GM19397 (cell line): ENCODE measurements around the gene FNDC3B.

ENCODE experiments used
- ATAC-seq: cut with Tn5 transposase; IDR thresholded peaks from one replicate; pipeline ENCODE4 v1.9.1; 2021; ENCODE audit warnings: mild to moderate bottlenecking, moderate library complexity; ENCODE audit not compliant: unreplicated experiment

FNDC3B gene

DNA sequence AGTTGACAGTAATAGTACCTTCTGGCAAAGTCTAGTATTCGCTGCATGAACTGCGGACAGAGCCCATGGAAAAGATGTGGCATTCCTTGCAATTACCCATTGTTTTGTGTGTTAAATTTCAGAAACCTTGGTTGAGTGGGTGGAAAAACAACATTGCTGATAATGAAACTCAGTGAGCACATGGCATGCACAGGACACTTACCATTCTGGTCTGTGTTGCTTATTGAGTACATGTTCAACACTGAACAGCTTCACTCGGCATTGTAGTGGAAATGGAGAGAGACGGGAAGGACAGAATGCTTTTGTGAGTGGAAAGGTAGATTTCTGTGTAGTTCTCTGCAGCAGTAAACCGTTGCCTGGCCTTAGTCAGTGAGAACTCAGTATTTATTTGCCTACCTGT, 165.3 kb downstream of the FNDC3B start:
- ATAC-seq: no peak

DNA sequence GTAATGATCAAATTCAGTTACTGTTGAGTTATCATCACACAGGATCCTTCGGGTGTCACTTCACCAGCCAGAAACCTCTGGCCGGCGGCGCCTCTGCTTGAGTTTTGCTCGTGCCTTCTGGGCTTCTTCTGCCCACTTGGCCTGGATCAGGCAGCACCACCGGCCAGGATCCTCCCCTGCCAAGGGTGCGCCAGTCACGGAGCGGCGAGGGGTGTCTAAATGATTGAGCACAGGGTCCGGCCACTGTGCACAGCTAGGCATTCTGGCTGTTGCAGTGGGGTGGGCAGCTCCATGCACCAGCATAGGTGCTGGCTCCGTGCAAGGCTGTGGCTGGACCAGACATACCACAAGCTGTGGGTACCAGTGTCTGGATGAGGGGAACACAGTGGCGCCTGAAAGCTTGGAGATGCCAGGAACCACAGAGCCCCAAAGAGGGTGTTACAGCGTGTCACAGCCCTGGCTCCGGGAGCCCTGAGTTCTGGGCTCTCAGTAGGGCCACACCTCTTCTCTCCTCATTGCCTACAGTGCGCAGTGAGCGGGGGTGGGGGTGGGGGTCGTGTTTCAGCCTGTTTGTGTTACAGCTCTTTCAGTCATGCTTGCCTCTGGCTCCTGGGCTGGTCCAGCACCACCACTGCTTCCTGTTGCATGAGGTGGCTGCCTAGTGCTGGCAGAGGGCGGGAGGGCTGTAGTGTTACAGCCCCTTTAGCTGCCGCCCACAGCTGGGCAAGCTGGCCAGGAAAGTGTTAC, 169.4 kb downstream of the FNDC3B start:
- ATAC-seq: no peak

DNA sequence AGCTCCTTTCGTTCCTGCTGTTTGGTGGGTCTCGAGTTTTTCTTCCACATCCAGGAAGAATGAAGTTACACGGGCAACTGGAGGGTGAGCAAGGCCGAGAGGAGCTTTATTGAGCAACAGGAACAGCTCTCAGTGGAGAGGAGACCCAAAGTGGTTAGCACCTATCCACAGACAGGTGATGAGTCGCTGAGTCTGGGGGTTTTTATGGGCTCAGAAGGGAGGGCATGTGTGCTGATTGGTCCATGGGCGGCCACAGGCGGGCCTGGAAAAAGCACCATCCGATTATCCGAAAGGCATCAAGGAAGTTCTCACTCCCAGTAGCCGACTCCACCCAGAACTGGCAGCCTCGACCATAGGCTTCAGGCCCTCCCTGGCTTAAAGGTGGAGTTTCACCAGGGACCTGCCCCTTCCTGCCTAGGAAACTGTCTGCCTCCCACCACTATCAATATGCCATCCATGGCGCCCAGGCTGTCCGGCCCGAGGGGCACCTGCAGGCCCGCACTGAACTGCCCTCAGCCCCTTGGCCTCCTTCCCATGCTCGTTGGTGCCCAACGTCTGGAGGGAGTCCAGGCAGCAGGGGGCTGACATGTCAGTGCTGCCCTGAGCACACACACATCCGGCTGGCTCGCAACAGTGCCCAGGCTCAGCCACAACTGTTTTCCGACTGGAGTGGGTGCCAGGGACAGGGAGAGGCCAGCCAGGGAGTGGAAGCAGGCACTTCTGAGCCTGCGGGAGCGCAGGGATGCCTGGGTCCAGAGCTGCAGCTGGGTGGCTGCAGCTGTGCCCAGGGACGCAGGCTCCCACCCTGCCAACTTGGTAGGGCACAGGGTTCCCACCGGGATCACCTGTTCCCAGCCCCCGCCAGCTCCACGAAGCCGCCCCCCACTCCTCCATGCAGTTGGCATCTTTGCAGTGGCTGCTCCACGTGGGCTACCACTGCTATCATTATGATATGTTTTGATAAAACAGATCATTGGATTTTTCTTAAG, 170.2 kb downstream of the FNDC3B start:
- ATAC-seq: no peak

DNA sequence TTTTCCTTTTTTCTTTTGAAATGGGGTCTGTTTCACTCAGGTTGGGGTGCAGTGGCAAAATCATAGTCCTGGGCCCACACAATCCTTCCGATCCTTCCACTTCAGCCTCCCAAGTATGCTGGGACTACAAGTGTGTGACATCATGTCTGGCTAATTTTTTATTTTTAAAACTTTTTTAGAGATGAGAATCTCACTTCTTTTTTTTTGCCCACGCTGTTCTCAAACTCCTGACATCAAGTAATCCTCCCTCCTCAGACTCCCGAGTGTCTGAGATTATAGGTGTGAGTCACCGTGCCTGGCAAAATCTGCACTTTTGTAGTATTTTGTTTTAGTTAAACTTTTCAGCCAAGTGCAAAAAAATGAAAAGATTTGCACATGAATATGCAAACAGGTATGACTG, 171.0 kb downstream of the FNDC3B start:
- no peak for ATAC-seq

DNA sequence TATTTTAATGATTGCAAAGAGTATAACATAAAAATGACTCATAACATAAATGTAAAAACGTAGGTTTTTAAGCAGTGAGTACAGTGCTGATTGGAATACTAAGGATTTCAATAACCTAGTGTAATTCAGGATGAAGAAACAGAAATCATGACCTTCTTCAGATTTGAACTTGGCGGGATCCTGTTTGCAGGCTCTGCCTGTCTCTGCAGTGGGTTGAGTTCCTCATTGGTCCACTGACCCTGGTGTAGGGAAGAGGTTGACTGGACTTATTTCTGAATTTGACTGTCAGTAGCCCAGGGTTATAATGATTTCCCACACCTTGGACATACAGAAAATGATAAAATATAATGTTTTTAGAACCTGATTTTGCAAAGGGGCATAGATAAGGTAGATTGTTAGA, 171.7 kb downstream of the FNDC3B start:
- ATAC-seq: no peak

DNA sequence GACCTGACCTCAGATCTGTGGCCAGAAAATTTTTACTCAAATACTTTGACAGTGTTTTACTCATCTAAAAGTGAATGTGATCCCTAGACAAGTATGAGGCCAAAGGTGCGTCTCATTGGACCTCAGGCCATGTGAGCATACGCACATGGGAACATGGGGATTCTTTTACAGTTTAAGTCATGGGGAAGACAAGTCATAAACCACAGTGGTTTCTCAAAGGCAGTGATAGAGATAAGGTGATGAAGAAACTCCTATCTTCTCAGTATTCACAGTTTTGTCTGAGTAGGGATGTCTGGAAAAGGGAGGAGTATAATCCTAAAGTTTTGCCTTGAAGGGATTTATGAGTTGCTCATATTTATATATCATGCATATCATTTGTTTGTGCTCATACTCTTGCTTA, 173.8 kb downstream of the FNDC3B start:
- no peak for ATAC-seq

DNA sequence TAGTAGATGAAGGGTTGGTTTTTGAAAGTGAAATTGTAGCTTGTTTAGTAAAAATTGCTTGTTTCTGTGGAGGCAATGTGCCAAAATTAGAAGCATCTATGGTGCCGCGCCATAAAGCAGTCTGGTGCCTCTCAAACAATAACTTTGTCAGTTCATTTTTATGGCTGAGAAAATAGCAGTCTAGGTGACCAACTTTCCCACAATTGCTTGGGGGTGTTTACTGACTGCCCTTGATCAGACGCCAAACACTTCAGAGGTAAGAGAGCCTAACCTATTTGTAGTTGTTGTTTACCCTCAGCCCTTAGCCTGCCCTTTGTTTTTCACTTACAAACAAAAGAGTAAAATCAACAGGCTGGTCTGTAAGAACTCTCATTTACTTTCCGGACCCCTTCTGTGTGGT, 174.5 kb downstream of the FNDC3B start:
- no peak for ATAC-seq

DNA sequence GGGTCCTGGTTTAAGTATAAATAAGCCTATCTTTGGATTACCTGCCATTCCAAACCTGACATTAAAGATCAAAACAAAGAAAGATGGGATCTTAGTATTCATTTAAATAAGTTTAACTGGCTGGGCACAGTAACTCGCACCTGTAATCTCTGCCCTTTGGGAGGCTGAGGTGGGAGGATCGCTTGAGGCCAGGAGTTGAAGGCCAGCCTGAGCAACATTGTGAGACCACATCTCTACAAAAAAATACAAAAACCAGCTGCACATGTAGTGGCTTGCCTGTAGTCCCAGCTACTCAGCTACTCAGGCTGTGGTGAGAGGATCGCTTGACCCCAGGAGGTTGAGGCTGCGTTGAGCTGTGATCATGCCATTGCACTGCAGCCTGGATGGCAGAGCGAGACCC, 176.9 kb downstream of the FNDC3B start:
- ATAC-seq: no peak

DNA sequence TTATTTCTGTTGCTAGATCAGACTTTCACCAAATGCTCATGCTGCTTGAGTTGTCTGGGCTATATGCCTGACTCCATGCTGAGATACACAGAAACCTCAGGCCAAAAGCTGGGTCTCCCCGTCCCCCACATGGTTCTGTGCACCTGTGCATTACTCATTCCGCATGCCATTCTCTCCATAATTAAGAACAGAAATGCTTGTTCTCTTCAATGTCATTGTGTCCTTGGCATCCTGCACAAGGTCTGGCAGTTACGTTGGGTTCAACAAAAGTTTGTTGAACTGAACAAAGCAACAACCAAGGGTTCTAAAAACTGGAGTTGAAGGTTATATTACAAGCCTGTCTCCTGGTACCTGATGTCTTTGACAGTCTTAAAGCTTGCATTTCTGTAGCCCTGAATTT, 177.5 kb downstream of the FNDC3B start:
- no peak for ATAC-seq

DNA sequence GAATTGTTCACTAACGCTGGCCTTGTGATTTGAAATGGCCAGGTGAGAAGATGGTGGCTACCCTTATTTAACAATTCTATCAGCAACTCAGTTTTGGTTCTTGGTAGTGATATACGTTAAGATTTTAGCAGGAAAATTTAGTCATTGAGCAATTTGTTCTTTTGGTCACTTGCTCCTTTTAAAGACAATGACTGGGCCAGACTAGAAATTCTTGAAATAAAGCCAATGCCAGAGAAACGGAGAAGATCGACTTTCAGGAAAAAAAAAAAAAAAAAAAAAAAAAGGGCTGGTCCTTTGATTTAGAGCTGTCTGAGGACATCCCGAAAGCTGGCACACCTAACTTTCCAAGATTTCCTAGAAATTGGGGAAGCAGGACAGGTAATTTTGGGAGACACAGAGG, 178.5 kb downstream of the FNDC3B start:
- no peak for ATAC-seq

DNA sequence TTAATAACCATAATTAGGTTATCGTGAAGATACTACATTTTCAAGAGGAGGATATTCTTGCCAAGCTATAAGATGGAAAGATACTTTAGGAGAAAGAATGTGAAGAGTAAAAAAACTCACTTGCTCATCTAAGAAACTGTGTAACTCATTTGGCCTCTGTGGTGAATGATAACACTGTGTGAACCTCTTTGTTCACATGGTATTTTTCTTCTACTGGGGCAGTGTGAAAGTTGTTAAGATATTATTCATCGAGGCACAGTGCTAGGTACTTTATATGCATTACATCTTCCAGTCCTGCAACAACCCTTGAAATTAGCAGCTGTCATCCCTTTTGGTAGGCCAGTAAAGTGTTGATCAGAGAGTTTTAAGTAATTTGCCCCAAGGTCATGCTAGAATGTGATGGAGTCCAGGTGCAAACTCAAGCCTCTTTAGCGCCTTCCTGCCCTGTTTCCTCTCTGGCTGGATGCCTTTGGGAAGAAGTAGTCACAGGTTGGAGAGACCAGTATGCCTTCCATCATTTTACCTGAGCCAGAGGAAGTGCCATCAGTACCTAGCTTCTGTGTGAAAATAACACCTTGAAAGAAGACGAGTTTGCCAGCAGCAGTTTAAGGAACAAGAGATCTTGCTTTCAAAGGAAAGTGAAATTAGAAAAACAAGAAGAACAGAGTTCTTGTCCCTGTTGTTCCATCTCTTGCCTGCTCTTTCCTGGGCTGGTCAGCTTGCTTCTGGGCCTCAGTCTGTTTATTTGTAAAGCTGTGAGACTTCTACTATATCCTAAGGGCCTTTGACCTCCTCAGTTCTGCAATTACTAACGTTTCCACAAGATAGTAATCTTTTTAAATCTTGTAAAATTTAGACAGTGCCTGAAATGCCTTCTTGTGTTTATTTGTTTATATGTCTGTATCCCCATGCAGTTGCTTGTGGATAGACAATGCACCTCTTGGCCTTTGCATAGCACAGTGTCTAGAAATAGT, 179.3 kb downstream of the FNDC3B start:
- no peak for ATAC-seq

DNA sequence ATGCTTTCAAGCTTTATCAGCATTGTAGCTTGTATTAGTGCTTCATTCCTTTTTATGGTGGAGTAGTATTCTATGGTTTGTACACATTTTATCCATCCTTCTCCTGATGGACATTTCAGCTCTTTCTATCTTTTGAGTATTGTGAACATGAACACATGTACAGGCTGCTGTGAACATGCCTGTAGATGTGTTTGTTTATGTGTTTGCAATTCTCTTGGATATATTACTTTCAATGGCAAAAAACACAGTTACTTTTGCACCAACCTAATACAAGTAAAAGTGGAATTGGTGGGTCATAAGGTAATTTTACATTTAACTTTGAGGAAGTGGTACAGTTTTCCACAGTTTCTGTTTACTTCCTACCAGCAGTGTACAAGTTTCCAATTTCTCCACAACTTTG, 180.4 kb downstream of the FNDC3B start:
- ATAC-seq: no peak

DNA sequence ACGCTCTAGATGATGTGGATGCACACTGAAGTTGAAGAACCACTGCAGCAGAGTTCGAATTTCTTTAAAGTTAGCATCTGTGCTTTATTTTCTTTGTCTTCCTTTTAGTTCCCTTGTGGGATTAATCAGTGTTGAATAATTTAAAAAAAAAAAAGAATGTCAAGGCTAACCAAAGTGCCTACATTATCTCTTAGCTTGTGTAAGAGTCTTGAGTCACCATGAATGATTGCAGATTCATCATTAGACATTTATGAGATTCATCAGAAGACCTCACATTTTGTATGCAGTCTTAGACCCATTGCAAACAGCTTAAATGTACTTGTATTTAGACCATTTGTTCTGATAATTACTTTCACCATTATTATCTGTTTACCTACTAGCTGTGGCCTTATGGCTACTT, 182.2 kb downstream of the FNDC3B start:
- no peak for ATAC-seq

DNA sequence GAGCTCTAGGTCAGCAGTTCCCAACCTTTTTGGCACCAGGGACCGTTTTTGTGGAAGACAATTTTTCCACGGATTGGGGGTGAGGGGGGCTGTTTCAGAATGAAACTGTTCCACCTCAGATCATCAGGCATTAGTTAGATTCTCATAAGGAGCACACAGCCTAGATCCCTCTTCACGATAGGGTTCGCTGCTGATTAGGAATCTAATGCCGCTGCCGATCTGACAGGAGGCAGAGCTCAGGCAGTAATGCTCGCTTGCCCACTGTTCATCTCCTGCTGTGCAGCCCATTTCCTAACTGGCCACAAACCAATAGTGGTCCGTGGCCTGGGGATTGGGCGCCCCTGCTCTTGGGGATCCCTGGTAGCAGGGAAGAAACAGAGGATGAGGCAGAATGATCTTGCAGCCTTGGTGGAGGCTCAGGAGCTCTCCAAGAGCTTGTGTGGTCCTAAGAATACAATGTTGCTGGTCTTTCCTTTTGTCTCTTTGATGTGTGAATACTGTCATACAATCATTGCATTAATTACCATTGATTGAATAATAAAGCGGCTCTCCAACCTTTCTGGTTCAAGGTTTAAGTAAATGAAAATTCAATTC, 183.2 kb downstream of the FNDC3B start:
- ATAC-seq: no peak

DNA sequence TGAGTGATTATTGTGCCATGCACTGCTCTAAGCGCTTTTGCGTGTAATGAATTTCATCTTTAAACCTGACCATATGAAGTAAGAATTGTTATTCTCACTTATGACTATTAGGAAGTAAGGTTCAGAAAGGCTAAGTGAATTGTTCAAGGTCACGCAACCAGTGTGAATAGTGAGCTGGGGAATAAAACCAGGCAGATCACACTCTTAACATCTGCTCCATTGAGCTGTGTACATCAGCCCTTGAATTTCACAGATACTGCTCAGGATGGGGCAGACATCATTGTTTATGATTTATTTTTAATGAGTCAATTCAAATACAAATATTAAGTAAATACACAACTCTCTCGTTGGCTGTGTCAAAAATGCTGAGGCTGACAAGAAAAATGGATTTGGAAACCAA, 184.5 kb downstream of the FNDC3B start:
- ATAC-seq: no peak

DNA sequence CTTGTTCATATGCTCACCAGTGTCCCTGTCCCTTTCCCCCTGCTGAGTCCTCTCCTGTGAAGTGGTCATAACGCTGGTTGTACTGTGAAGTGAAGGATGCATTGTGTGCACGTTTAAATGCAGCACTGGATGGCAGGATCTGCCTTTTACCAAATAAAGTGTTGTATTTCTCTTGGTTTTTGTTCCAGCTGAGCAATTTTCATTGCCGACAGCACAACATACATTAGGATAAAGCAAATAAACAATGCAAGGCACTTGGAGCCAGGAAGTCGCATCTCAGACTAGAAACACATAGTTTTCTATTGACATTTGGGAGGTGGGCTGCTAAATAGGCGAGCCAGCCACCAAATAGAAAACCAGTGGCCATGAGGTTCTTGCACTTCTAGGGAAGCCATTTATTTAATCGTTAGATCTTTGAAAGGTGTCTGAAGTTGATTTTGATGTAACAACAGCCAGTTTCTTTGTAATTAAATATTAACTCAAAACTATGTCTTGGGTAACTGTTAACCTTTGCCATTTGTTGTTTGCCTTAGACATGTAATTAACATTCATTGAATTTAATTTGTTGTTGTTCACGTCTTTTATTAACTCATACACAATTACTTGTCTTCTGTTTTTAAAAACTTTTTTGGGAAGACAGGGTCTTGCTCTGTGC, 185.3 kb downstream of the FNDC3B start:
- ATAC-seq: no peak

DNA sequence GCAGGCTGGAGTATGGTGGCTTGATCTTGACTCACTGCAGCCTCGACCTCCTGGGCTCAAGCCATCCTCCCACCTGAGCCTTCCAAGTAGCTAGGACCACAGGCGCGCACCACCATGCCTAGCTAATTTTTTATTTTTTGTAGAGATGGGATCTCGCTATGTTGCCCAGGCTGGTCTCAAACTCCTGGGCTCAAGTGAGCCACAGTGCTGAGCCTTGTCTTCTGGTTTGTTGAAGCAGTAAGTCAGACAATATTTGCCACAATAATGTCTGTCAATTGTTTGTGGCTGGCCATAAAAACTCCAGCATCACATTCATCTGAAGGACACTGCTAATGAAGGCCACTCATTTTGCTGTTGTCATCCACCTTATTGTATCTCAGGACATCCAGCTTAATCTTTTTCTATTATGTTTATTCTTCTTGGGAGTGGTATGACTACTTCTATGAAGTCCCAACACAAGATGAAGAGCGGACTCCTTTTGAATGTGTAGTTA, 185.9 kb downstream of the FNDC3B start:
- no peak for ATAC-seq

DNA sequence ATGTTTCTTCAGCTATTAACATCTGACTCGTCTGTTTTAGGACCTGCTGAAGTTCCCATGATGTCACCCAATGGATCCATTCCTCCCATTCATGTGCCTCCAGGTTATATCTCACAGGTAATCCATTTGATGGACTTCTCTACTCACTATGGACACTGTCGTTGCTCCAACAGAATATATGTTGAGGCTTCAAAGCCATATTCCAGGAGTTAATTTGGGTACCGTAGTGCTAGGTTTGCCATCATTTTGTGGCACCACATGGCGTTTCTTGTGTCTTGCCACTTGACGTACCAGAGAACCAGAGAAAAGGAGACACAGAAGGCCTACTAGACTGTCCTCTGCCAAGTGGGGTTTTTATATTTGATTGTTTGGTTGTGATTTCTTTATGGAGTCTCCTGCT, 187.5 kb downstream of the FNDC3B start:
- ATAC-seq: no peak

DNA sequence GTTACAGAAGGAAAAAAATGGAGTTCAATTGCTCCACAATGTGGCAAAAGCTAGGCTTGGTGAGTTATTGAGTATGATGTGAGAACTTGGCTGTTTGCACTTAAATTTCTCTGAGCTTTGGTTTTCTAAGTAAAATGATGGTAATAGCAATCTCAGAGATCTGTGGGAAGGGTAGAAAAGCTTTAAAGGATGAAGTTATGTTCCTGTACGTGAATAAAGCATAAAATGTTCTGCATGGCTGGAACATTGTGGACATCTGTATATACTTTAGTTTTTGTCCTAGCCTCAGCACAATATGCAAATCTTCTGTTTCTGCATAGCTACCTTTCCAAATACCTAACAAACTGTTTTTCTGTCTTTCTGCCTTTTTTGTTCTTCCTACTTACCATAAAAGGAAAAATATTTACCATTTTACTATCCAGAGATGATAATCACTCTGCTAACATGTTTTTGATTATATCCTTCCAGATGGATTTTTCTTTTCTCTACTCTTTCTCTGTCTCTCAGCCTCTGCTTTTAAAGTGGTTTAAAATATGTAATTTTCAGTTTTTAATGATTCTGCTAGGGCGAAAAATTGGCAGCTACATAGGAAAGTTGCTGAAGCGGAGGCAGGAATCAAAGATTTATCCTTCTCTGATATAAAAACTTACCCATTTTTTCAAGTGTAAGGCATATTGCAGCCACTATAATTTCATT, 188.1 kb downstream of the FNDC3B start:
- ATAC-seq: no peak
